T-helper 1 cell treated with Interleukin-12 subunit alpha and Interleukin-12 subunit beta and Interleukin-4 antibody, amounts not matched to agents 30 ng/mL and 1 ng/mL, for 36 hours (primary cell): ENCODE measurements around the gene PPP1R9A. TPM values are rescaled to one million over a fixed set of nuclear protein-coding genes. Genes with fewer than 3 reads are reported as not detected.

Source experiments
- intact Hi-C: fragments of 100-400 bp; cut with micrococcal nuclease; formaldehyde crosslinking; loops from one replicate; pipeline ENCODE4 v1.15.1; 2024
- total RNA-seq: library from RNA; stranded (reverse); gene quantifications from 2 replicates; pipeline ENCODE4 v1.2.3, GENCODE V29; 2022

PPP1R9A gene
- total RNA-seq, 1 donor from 2014 or later: not detected

DNA sequence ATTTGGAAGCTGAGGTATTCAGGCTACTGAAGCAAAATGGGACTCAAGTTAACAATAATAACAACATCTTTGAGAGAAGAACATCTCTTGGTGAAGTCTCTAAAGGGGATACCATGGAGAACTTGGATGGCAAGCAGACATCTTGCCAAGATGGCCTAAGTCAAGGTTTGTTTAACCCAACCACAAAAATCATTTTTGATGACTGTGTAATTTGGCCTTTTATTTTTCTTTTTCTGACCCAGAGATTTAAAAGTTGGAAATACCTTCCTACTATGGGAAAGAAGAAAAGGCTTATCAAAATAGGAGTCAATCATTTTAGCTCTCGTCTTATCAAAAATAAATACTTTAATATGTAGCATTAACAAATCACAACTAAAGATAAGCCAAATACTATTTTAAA lies 344.6 kb downstream of the PPP1R9A start:
- intact Hi-C loops: no loop called here

DNA sequence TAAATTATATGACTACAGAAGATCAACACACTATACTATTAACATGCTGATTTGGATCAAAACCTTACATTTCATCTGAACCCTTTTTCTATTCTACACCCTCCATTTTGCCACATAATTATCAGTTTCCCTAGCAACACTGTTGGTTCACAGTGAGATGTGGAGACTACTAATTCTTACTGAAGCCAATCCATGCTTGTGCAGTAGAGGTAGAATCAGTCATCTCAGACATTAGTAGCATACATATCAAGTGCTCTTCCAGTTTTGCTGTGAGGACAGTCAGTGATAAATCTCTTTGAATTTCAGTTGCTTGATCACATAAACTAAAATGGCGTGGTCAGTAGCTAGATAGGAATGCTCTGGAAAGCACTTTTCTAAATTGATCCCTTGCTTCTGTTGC lies 346.6 kb downstream of the PPP1R9A start:
- intact Hi-C loops: no loop called here

- intact Hi-C loops: no loop called here
These were observed 348.3 kb downstream of the PPP1R9A start for GRCh38 chr7:95255691-95256090.

GRCh38 chr7:95261895-95262415 lies 354.6 kb downstream of the PPP1R9A start:
- intact Hi-C loops: no loop called here

DNA sequence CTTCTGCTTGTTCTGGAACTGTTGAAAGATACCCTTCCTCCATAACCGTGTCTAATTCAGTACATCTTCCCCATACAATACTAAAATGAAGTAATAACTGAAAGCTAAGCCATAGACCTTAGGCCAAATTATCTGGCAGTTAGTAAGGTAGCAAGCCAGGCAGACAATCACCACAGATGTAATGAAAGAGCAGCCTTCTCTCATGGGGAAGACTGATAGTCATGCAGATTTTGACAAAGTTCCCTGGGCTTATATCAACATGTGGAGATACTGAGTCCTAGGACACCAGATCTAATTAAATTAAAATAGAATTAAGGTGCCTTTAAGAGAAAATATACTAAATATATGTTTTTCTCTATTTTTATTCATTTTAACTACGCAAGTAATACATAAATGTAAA lies 355.5 kb downstream of the PPP1R9A start:
- intact Hi-C loops: no loop called here

DNA sequence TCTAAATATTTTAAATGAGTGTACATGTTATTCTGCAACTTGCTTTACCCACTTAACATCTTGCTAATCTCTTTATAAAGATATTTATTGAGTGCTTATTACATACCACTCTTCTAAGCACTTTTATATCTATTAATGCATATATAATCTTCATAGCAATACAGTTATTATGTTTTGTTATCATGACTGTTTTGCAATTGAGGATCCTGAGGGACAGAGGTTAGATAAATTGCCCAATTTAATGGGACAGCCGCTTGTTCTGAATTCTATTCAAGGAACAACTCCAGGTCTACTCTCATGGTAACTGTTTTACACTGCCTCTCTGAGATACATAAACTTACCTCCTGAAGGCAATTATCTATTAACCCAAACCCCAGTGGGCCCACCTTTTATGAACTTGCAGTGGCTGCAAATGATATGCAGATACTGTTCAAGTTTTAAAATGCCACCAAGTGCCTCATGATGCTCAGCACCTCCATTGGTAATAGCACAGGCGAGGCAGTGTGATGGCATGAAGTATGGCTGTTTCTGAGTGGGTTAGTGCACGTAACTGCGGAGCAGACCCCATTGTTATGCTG lies 356.5 kb downstream of the PPP1R9A start:
- intact Hi-C loops: no loop called here

DNA sequence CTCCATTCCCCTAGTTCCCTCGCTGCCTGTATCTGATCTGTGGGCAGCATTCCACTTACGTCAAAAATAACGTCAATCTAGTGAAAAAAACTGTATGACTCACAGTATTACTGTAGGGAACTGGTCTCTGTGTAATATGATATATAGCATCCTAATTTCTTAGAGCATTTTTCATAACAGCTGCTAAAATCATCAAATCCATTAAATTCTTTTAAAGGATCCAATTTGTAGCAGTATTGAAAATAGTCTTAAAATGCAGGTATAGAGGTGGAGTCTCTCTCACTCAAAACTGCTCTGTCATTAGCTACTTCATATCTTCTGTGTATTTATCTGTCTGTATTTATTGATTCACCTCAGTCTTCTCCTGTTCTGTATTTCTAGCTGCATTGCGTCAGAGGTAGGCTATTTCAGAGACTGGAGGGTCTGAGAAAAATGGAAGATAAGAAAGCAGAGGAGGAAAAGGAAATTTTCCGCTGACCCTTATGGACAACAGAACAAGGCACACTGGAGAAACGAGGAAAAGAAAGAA lies 357.0 kb downstream of the PPP1R9A start:
- intact Hi-C loops: no loop called here

DNA sequence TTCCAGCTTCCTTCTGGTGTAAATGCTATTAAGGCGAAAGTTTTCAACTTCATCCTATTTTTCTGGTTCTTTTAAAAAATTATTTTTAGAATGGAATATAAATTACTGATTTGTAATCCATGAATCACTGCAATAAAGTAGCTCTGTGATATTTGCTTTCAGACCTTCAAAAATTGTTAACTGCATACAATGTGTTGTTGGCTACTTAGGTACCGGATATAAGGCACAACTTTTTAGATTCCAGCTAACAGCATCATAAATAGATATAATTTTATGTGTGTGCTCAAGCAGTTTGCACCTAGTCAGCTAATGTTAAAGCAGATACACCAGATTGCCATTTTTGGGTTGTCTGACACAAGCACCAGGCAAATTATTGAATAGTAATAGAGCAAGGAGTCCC lies 358.2 kb downstream of the PPP1R9A start:
- intact Hi-C loops: no loop called here

DNA sequence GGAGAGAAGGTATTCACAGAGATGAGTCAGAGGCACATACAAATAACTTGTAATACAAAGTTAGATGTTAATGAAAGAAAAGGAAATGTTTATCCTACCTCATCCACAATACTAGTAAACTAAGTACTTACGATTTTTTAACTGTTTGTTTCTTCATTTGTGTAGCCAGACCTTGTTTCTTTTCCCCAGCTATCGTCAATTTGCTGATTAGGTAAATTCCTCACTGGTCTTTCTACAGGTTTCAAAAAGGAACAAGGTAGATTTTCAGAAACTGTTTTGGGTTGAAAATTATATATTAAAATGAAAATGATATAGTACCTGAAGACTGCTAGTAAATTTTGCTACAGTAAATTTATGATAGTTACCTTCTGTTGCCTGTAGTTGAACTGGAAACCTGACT lies 360.4 kb downstream of the PPP1R9A start:
- intact Hi-C loops: no loop called here

GRCh38 chr7:95269640-95270039 lies 362.2 kb downstream of the PPP1R9A start:
- intact Hi-C loops: no loop called here

DNA sequence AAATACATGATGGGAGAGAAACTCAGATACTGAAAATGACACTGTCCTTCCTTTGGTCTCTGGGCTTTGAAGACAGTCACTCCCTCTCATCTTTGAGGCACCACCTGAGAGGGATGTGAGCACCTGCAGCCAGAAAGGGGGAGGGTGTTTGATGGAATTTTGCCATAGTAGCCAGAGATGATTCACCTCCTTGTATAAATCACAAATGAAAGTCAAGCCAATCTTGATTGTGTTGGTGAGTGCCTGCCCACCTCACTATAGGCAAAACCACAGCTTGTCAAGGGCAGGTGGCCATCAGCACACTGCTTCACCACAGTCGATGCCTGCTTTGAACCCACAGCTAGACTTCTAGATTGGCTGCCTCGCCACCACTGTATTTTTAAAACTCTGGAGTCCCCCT lies 368.7 kb downstream of the PPP1R9A start:
- intact Hi-C loops: no loop called here

GRCh38 chr7:95279417-95279816 lies 372.0 kb downstream of the PPP1R9A start:
- intact Hi-C loops: no loop called here

- intact Hi-C loops: no loop called here
These were observed 378.7 kb downstream of the PPP1R9A start for GRCh38 chr7:95286096-95286495.

DNA sequence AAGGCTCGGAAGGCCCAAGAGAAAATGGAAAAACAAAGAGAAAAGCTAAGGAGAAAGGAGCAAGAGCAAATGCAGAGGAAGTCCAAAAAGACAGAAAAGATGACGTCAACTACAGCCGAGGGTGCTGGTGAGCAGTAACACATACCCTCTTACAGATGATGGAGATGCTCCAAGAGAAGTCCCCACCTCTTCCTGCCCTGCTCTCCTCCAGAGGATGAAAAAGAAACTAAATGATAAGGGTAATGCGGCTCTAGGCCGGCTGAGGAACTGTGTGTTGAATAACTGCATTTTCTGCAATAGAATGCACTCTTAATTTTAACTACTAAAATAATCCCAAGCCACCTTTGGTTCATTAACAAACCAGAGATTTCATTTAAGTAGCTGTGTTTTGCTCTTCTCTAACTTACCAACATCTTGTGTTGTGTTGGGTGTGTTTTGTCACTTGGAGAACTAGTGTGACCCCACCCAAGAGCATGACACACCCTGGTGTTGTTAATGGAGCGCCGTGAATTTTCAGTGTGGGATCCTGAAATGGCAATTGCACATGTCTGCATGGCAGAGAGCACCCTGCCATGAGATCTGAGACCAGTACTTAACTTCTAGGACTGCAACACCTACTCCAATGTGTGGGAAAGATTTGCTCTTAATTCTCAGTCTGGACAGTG lies 382.9 kb downstream of the PPP1R9A start:
- intact Hi-C loops: no loop called here

DNA sequence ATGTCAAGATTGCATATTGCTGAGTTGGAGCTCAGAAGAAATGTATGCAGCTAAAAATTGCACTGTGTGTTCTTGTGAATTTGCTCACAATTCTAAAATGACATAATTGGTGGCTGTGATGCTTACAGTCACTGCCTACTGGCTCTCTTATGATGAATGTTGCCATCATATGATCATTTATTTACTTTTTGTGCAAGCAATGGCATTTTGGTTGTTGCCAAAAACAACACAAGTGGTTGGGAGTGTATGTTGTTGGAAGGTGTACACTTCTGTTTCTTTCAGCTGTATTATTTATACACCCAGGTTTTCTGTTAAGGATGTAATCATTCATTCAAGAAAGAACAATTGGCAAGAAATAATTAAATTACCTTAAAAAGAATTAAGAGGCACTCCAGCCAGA lies 388.0 kb downstream of the PPP1R9A start:
- intact Hi-C loops: no loop called here

DNA sequence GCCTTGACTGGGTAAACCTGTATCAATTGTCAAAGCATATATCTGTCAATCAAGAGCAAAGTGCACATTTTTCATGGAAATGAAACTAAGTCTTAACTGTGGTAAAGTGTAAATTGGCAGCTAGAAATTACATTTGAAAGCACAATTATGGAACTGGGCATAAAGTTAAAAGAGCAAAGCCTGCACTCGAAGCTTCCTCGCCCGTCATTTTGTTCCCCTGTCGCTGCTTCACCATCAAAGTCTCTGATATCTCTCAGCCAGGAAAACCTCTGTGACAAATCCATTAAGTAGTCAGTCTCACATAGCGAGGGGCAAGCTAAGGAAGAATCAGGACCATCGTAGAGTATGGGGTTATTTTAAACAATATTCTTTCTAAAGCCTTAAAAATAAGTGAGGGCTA lies 389.1 kb downstream of the PPP1R9A start:
- intact Hi-C loops: no loop called here

- intact Hi-C loops: no loop called here
These were observed 389.6 kb downstream of the PPP1R9A start for GRCh38 chr7:95297041-95297440.

DNA sequence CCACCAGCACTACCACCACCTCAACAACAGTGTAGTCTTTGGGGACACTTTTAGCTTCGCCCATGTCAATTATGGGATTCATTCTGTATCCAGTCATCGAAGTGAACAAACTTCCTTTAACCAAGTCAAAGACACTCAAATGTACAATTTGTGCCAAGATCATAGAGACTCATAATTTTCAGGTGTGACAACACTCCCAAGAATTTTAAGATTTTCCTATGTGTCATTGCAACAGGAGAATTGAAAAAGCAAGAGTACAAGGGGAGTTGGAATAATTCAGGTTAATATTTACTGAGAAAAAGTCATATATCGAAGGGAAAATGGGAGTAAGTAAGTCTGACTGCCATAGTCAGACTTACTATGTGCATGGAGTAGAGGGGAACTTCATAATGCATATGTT lies 390.7 kb downstream of the PPP1R9A start:
- intact Hi-C loops: no loop called here

- intact Hi-C loops: no loop called here
These were observed 395.9 kb downstream of the PPP1R9A start for GRCh38 chr7:95303013-95303905.

DNA sequence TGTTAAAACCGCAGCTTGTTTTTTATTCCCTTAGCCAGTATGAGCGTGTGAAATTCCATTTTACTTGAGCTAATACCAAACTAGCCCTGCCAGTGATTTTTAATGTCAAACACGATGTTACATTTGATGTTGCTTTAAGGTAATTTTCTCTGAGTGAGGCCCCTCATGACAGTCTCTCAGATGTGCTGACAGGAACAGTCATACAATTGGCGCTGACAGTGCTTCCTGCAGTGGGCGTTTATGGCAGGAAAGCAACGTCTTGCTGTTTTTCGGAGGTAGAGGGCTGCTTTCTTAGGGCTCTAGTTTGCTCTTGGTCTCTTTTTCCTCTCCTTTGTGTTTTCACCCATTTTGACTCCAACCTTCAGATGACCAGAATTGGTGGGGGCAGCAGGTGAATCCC lies 397.6 kb downstream of the PPP1R9A start:
- intact Hi-C loops: no loop called here

DNA sequence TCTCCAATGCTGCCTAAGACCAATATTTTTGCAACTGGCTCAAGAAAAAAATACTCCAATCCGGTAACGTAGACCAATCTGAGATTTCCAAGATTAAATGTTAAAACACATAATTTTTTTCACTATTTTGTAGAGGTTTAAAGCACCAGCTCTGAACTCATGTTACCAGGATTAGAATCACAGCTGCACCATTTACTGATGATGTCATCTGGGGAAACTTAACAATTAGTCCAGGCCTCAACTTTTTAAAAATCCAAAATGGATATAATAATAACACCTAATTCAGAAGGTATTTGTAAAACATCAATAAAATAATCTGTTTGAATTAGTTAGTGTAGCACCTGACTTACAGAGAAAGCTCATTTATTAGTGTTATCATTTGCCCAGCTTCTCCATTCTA lies 402.6 kb downstream of the PPP1R9A start:
- intact Hi-C loops: no loop called here

DNA sequence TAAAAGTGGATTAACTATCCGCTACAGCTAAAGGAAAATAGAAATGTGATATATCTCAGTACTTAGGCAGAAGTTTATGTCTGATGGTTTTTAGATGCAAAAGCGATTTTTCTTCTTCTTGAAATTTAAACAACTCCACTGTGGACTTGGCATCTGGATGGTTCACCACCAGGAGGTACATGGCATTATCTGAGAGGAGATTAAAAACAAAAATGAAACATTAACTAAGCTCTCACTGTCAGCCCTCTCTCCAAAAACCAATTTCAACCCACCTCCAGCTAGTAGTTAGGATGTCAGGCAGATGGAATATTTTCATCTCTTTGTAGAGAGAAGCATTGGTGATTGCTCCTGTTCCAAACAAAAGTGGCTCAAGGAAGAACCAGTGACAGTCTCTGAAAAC lies 404.0 kb downstream of the PPP1R9A start:
- intact Hi-C loops: no loop called here
